ENCODE measurements around the gene PPM1A. TPM values are rescaled to one million over a fixed set of nuclear protein-coding genes. Genes with fewer than 3 reads are reported as not detected.
A peak's percentile ranks its signal among the peaks of the same experiment; 100 is the strongest.
"Not testable (repeated sequence)": the region's sequence is repeated elsewhere in the genome, so short reads cannot be mapped to it uniquely, and the experiment has no call there.

PPM1A gene
- polyA plus RNA-seq, 3 donors, result 82.8 to 84.4 (median 84.3) TPM

GRCh38 chr14:60315196-60315990, 66.4 kb downstream of the PPM1A start:
- no peak for DNase-seq (ENCODE audit: low read depth in 3 of 3, low spot score in 2 of 3)

- no peak for DNase-seq (ENCODE audit: low read depth in 3 of 3, low spot score in 2 of 3)
Observed at GRCh38 chr14:60317609-60318008, 68.6 kb downstream of the PPM1A start.

- DNase-seq (ENCODE audit: low read depth in 3 of 3, low spot score in 2 of 3), result not testable (repeated sequence)
Observed at GRCh38 chr14:60320860-60321259, 71.8 kb downstream of the PPM1A start.

GRCh38 chr14:60323199-60323896, 74.3 kb downstream of the PPM1A start:
- no peak for DNase-seq (ENCODE audit: low read depth in 3 of 3, low spot score in 2 of 3)

- no peak for DNase-seq (ENCODE audit: low read depth in 3 of 3, low spot score in 2 of 3)
Observed at GRCh38 chr14:60324837-60325236, 75.8 kb downstream of the PPM1A start.

- DNase-seq (ENCODE audit: low read depth in 3 of 3, low spot score in 2 of 3), result no peak
Observed at GRCh38 chr14:60326274-60326673, 77.3 kb downstream of the PPM1A start.

- DNase-seq (ENCODE audit: low read depth in 3 of 3, low spot score in 2 of 3), result no peak
Observed at GRCh38 chr14:60327447-60328331, 78.7 kb downstream of the PPM1A start.

- DNase-seq (ENCODE audit: low read depth in 3 of 3, low spot score in 2 of 3), result no peak
Observed at GRCh38 chr14:60328583-60328982, 79.6 kb downstream of the PPM1A start.

- no peak for DNase-seq (ENCODE audit: low read depth in 3 of 3, low spot score in 2 of 3)
Observed at GRCh38 chr14:60329274-60329673, 80.3 kb downstream of the PPM1A start.

- peak; percentile 74 to 82 (median 80) for DNase-seq (ENCODE audit: low read depth in 3 of 3, low spot score in 2 of 3)
Observed at GRCh38 chr14:60331201-60332045, 82.4 kb downstream of the PPM1A start.

- no peak for DNase-seq (ENCODE audit: low read depth in 3 of 3, low spot score in 2 of 3)
Observed at GRCh38 chr14:60332046-60332399, 83.0 kb downstream of the PPM1A start.

GRCh38 chr14:60332869-60333268, 83.8 kb downstream of the PPM1A start:
- no peak for DNase-seq (ENCODE audit: low read depth in 3 of 3, low spot score in 2 of 3)

- no peak for DNase-seq (ENCODE audit: low read depth in 3 of 3, low spot score in 2 of 3)
Observed at GRCh38 chr14:60339571-60339970, 90.5 kb downstream of the PPM1A start.

GRCh38 chr14:60343571-60344071, 94.6 kb downstream of the PPM1A start:
- DNase-seq (ENCODE audit: low read depth in 3 of 3, low spot score in 2 of 3), result no peak

- no peak for DNase-seq (ENCODE audit: low read depth in 3 of 3, low spot score in 2 of 3)
Observed at GRCh38 chr14:60344751-60345150, 95.7 kb downstream of the PPM1A start.

GRCh38 chr14:60346706-60347105, 97.7 kb downstream of the PPM1A start:
- DNase-seq (ENCODE audit: low read depth in 3 of 3, low spot score in 2 of 3), result no peak

- DNase-seq (ENCODE audit: low read depth in 3 of 3, low spot score in 2 of 3), result no peak
Observed at GRCh38 chr14:60348211-60348610, 99.2 kb downstream of the PPM1A start.
